ENCODE data around the gene XRCC3.

XRCC3 gene

DNA sequence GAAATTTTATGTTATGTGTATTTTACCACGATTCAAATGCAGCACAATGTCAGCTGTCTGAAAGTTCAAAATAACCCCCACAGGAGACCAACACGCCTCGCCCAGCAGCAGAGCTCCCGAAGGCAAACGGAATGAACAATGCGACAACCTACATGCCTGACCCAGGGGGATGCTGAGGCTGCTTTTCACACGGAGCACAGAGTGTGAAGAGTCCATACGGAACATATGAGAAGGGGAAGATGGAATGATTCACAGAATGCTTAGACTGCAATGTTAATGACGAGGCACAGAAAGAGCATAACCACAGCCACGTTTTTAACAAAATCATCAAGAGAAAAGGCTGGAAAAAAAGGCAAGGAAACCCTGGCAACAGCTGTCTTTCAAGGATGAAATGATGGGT is 22.9 kb upstream of the XRCC3 start:
- DNase-seq: no peak

DNA sequence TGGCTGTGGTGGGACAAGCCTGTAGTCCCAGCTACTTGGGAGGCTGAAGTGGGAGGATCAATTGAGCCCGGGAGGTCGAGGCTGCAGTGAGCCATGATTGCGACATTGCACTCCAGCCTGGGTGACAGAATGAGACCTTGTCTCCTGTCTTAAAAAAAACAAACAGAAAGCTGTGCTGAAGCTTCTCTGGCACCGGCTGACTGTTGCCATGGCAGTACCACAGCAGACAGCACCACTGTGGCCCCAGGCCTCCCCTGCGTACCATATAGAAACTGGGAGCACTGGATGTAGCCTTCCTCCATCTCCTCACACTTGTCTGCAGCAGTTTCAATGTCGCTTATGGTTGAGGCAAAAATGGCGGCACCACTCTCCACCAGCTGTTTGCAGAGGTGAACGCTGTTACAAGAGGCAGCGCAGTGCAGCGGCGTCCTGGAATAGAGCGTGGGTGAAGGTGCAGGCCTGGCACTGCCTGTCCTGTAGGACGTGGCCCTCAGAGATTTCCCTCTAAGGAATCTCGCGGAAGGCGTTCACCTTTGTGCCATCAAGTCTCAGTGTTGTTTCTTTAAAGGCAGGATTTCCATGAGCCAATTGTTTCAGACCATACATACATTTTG is 22.3 kb upstream of the XRCC3 start:
- DNase-seq: no peak

DNA sequence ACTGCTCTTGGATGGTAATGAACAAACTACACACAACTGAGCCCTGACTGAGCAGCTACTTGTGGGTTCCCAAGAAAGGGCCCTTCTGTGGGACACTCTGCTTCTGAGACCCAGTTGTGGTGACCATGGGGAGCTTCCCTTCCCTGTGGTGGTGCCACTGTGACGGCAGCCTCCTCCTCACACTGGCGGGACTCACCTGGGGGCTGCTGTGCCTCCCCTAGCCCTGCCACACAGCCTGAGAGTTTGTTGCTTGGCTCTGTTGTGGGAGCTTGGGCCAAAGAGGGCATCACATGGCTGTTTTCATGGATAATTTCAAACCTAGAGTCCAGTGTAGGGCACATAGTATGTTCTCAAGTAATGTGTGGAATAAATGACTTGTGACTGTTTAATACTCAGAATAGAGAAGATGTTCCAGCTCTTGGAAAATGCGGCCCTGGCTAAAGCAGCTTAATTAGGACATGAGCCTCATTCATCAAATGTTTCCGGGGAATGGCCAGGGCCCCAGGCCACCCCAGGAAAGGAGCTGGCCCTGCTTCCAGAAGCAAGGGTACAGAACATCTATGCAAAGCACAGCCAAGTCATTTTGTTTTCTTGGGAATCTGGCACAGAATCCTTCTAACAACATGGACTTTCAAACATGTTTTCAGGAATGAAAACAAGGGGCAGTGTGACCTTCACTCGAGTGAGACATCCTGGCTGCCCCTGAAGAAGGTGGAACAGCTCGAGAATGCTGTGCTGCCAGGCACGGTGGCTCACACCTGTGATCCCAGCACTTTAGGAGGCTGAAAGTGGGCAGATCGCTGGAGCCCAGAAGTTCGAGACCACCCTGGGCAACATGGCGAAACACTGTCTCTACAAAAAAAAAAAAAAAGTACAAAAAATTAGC is 21.5 kb upstream of the XRCC3 start:
- no peak for DNase-seq

DNA sequence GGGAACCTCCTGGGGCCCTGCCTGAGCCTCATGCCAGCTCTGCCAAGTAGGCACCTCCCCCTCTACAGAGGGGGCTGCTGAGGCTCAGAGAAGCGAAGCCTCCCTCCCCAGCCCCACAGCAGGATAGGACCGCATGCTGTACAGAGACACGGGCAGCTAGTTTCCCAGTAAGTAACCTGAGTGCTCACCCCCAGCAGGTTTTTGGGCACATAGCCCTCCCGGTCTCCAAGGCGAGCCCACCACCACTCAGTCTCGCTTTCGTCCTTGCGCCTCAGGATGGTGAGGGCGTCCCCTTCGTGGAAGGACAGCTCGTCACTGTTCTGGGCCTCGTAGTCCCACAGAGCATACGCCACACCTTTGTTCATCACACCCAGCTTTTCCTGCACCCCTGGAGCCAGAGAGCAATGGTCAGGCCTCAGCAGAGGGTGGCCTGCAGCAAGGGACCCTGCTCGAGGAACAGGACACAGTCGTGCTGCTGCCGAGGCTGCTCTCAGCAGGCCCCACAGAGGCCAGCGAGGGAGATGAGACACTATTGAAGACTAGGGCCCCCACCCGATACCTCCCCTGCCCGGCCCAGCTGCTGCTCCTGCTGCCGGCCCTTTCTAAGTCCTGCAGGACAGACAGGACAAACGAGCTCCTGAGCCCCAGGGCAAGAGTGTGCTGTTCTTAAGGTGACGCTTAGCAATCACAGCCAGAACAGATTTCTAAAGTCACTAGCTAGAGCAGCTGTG is 20.7 kb upstream of the XRCC3 start:
- DNase-seq: no peak

DNA sequence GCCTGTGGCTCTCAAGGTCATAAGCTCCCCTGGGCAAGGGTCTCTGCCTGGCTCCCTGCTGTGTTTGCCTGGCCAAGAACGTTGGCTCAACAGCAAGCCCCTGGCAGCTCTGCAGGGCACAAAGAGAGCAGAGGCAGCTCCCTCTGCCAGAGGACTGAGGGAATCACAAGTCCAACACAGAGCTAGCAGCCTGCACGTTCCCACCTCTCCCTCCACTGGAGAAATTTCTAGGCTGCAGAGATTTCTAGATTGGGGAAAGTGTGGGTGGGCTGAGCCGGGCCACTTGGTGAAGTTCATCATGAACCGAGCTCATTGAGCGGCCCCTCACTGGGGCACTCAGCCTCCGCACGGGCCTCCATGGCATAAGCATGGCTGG is 20.2 kb upstream of the XRCC3 start:
- DNase-seq: no peak

DNA sequence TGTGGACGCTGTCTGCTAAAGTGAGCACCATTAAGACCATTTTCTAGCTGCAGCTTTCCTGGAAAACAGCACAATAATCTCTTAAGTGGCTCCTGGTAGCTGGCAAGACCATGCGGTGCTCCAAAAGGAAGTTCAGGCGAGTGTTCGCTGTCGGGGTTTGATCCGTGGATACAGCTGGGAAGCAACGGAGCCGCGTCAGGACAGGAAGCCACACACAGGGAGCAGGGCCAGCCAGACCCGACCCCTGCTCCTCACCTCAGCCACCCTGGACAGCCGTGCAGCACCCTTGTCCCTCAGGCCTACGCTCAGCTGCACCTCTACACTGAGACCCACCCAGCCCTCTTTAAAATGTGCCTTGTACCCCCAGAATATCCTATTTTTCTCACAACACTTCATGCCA is 19.8 kb upstream of the XRCC3 start:
- DNase-seq: no peak

DNA sequence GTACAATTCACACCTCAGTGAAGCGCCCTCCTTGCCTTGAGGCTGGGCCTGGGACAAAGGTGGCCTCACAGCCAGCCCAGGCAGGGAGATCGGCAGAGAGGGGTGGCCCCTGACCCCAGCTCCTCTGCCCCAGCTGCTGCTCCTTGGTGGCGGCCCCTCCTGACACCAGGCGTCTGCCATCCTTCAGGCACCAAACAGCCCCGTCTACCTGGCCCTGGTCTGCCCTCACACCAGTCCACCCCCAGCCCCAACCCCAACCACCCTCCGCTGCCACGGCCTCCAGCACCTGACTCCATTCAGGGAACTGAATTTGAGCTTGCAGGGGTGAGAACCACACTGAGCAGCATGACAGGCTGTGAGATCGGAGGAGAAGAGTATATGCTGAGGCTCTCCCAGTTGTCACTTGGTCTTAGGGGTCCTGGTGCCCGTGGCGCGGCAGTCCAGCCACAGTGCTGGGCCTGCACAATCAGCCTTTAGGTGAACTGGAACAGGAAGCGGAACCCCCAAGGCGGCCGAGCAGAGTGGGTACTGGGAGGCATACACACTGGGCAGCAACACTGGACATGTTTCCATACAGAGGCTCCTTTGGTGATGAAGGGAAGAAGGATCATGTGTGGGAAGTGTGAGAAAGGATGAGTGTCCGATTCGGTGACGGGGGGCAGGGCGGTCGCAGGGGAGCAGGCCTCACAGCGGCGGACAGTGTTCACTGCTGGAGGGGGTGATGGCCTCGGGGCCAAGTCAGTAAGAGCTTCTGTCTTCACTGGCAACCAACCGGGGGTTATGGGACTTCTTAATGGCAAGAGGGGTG is 19.0 kb upstream of the XRCC3 start:
- DNase-seq: no peak

DNA sequence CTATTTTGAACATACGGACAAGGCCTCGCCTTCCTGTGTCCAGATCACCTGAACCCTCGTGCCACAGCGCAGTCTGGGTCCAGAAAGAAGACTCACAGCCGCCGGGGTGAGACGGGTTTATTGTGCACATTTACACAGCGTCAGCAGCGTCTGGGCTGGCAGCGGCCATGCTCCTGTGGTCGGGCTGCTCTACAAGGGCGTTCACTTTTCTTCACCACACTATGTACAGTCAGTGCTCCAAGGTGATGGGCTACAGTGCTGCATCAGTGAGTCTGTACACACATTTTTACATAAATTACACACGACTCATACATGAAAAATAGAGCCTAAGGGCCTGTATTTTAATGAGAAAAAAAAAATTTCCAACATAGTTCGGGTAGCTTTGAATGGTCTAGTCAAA is 18.4 kb upstream of the XRCC3 start:
- no peak for DNase-seq

DNA sequence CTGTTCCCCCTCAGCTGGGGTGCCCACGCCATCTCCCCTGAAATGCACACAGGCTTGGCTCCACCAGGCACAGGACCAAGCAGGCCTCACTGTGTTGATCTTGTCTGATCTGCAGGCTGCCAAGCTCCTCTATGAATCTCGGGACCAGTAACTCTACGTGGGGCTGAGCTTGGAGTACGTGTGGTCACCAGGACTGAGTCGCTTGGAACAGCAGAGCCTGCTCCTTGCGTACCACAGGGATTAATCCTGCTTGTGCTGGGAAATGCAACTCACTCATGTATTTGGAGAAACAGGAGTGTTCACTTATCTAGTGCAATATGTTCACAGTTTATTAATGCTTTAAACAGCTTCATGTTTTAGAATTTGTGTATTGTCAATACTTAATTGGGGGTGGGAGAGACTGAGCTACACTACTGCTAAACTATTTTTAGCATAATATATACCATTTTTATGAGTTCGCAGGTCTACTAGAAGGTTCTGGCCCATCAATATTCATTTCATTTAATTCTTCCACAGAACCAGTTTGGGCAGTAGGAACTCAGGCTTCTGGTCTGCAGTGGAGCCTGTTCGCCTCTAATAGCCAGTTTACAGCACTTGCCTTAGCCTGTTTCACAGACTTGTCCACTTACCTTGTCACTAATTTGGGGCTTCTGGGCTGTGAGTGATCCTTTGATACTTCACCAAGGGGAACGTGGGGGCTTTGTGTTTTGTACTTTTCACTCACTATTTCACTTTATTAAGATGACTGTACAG is 17.8 kb upstream of the XRCC3 start:
- no peak for DNase-seq

DNA sequence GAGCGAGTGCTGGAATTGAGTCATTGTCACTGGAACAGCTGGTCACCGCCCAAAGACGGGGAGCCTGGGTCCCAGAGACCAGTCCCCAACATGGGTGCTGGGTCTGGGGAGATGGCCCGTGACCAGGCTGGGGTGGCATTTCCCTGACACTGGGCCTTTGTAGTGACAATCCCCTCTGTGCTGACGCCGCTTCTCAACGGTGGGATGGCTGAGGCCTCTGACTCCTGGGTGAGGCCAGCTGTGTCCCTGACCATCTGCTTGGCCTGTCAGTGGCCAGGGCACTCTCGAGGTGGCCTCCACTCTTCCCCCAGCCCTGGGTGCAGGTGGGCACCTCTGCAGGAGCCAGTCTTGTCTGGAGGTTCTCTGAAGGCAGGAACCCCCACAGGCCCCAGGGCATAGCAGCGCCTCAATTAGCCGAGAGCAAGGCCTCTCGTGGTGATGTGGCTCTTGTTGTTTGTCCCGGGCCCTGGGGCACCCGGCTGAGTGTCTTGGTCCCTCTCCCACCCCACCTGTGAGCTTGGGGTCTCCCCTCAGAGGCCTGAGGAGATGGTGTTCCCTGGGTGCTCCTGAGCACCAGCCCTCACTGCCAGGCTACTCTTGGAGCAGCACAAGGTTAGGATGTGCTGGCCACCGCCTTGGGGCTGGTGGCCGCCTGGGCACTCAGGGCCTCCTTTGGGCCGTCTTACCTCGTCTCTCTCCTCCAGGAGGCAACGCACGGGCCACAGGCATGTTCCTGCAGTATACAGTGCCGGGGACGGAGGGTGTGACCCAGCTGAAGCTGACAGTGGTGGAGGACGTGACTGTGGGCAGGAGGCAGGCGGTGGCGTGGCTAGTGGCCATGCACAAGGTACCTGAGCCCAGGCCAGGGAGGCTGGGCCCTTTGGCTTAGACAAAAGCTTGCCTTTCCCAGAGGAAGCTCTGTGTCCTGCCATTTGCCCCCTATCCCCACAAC is 16.9 kb upstream of the XRCC3 start:
- no peak for DNase-seq

DNA sequence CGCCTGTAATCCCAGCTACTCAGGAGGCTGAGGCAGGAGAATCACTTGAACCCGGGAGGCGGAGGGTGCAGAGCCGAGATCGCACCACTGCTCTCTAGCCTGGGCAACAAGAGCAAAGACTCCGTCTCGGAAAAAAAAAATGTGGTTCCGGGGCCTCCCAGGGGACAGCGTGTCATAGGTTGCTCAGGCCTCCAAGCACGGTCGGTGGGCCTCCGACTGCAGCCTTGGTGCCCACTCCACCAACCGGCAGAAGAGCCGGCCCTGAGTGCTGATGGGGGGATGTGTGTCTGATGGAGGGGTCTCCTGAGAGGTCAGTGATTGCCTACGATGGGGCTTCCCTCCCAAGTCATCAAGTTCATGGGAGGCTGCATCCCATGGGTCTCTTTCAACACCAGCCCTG is 16.2 kb upstream of the XRCC3 start:
- no peak for DNase-seq

DNA sequence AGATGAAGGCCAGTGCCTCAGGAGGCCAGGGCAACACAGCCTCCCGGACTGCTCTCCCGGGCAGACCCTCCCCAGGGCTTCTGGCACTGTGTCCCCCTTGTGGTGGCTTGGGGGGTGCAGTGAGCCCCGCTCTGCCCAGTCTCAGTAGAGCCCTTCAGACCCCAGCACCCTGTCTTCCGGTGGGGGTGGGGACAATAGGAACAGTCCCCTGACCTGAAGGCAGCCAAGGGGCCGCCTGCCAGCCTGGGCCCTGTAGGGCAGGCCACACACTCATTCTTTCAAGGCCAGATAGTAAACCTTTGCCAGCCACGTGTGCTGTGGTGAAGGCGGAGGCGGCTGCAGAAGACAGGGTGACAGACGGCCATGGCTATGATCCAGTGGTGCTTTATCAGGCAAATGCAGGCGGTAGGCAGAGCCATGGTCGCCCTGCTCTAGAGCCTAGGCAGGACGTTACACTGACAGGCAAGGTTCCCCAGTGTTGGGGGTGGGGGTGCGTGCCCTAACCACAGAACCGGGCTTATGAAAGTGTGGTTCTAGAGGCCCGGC is 15.3 kb upstream of the XRCC3 start:
- DNase-seq: no peak

DNA sequence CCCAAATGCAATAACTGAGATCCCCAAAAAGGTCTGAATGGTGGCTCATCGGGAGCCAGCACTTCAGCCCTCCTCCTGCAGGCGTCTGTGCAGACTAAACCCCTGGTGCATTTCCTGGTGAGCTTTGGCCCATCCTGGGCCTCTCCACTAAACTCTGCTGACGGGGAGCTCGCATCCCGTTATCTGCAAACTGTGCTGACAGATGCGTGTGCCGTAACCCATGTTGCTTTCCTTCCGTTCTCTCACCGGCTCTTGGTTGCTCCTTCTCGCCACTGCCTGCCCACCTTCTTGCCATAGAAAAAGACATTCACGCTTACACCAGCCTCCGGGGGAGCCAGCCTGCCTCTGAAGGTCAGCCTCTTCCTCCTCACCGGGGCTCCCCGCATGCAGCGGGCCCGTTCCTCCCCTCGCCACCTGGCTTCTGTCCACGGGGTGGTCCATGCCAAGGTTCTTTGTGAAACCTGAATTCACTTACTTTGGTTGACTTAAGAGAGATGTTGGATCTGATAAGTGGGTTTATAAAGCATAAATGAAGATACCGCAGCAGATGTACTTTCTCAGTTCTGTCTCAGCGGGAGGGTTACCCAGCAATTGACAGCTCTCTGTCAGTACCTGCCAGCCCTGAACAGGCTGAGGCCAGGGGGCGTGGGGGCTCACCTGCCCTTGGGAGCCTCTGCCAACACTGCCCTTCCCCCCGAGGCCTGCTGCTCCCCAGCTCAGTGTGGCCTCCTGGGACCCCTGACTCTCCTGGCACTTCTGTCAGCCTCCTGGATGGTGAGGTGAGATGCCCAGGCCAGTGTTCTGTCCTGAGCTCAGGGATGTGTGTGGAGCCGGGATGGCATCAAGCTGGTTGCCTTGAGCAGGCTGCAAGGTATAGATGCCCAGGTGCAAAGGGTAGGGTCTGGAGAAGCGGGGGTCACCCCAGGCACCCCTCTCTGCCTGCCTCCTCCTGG is 14.5 kb upstream of the XRCC3 start:
- no peak for DNase-seq

DNA sequence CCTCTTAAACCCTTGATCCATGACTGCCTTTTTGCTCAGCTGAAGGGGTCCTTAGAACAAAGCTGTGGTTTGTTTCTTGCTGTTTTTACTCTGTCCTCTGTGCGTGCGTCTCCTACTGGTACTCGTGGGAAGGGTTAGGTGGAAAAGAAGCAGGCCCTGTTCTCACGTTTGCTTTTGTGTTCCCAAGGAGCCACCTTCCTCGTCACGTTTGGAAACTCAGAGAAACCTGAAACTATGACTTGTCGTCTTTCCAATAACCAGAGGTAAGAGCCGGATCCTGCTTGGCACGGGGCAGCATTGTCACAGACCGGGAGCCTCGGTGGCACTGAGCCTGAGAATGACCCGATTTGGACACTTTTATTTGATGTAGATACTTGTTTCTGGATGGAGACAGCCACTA is 13.5 kb upstream of the XRCC3 start:
- no peak for DNase-seq

DNA sequence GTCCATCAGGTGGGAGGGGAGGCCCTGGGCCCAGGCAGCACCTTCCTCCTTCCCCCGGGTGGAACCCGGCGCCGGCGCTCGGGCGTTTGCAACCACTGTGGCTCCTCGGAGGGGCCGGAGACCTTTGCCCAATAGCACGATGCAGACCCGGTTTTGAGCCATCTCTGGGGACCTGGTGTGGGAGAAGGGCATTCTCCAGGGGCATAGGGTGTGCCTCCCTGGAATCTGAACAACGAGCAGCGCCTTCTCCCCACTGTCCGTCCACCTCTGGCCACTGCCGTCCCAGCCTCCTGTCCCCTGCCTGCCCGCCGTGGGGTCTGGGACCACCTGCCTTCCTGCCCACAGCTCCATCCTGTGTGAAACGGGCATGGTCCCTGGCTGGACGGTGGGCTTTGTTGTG is 12.9 kb upstream of the XRCC3 start:
- no peak for DNase-seq

DNA sequence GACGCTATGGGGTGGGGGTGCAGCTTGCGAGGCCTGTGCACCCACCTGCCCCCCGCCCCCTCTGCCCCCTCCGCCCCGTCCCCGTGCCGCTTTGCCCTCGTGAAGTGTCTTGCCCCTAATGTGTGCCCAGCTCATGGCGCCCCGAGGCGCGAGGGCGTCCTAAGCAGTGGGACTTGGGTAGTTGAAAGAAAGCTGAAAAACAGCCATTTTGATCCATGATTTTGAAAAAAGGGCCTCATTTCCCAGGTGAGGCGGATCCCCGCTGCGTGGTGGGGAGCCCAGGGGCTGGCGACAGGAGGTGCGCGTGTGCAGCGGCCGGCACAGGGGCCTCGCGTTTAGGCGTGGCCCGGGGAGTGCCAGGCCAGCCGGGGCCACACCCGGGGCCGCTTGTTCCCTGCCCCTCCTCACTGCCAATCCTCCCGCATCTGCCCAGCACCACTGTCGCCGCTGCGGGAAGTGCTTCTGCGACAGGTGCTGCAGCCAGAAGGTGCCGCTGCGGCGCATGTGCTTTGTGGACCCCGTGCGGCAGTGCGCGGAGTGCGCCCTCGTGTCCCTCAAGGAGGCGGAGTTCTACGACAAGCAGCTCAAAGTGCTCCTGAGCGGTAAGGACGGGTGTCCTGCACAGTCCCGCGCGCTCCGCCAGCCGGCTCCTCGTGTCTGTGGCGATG is 12.2 kb upstream of the XRCC3 start:
- DNase-seq: no peak

DNA sequence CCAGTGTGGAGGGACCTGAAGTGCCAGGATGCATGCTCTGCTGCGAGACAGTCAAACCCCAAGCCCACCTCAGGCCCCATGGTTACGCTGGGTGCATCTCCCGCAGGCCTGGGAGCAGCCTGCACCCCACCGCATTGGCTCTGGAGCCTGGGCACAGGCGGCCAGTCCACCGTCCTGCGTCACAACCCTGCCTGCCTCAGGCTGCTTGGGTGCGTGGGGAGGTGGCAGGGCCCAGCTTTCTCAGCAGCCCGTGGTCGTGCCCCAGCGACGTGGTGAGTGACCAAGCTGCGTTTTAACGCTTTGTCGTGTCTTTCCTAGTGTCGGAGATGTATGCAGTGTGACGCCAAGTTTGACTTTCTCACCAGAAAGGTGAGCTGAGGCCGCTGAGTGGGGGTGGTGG is 11.2 kb upstream of the XRCC3 start:
- no peak for DNase-seq

DNA sequence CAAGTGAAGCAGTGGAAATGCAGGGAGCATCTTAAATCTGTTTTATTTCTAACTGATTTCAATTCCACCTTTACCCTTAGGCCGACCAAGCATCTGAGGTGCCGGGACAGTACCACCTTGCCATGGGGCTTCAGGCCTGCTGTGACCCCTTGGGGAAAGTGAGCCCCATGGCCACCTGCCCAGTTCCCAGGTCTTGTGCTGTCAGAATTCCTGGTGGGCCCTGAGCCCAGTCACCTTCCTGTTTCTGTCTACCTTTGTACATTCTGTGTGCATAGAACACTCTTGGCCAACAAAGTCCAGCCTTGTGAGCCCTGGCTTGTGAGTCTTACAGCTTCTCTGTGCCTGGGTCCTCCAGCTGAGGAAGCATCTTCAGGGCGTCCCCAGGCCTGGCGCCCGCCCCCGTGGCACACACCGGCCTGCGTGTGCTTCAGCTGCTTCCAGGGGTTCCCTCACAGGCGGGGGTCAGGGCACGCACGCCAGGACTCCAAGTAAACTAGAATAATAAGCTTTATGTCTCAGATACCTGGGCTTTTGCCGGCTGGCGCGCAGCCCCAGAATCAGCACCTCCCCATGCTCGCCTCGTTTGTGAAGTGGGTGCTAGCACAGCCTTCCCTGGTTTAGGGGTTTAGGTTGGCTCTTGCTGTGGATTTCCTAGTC is 10.6 kb upstream of the XRCC3 start:
- DNase-seq: no peak
